ENCODE results near the gene ERC1.

DNA sequence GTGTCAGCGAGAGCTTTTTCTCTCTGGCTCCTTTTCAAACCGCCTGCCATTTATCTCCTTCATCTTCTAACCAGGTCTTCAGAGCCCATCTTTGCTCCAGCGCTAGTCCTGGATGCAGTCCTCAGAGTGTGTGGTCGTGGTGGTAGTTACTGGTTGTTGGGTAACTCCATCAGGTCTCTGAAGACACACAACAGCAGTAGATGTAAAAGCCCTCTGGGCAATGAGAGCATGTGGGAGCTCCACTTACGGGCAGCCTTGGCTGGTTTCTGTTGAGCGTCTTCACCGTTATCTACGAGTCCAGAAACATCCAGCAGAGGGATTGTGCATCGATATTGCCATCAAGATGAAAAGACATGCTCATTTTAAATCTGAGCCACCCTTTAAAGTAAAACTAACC lies 542.2 kb downstream of the ERC1 start:
- TF ChIP-seq EP300 (IDR thresholded peaks at IDR 0.05) = no peak
- TF ChIP-seq, protein P1, sequence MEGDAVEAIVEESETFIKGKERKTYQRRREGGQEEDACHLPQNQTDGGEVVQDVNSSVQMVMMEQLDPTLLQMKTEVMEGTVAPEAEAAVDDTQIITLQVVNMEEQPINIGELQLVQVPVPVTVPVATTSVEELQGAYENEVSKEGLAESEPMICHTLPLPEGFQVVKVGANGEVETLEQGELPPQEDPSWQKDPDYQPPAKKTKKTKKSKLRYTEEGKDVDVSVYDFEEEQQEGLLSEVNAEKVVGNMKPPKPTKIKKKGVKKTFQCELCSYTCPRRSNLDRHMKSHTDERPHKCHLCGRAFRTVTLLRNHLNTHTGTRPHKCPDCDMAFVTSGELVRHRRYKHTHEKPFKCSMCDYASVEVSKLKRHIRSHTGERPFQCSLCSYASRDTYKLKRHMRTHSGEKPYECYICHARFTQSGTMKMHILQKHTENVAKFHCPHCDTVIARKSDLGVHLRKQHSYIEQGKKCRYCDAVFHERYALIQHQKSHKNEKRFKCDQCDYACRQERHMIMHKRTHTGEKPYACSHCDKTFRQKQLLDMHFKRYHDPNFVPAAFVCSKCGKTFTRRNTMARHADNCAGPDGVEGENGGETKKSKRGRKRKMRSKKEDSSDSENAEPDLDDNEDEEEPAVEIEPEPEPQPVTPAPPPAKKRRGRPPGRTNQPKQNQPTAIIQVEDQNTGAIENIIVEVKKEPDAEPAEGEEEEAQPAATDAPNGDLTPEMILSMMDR (IDR thresholded peaks at IDR 0.05) = no peak
- no peak for TF ChIP-seq POLR2A (IDR thresholded peaks at IDR 0.05; ENCODE audit: low read depth)
- TF ChIP-seq POLR2AphosphoS5 (IDR thresholded peaks at IDR 0.05) = no peak

Measured in esophagus muscularis mucosa (tissue), 4 donors.